MV-4-11 (cell line): ENCODE results near the gene TMEM121B.

ENCODE experiments used
- DNase-seq: peaks from one replicate; lab custom pipeline; 2025; lab: John Stamatoyannopoulos, UW

The TMEM121B gene

GRCh38 chr22:17137861-17138425 lies 16.8 kb upstream of the TMEM121B start:
- no peak for DNase-seq

- no peak for DNase-seq
Observed at GRCh38 chr22:17137170-17137569, 16.0 kb upstream of the TMEM121B start.

- no peak for DNase-seq
Observed at GRCh38 chr22:17135153-17135760, 14.1 kb upstream of the TMEM121B start.

- no peak for DNase-seq
Observed at GRCh38 chr22:17133137-17133536, 12.0 kb upstream of the TMEM121B start.

- no peak for DNase-seq
Observed at GRCh38 chr22:17132112-17132511, 11.0 kb upstream of the TMEM121B start.

GRCh38 chr22:17131686-17132085 lies 10.5 kb upstream of the TMEM121B start:
- DNase-seq, result peak; percentile 54

- DNase-seq, result peak; percentile 18
Observed at GRCh38 chr22:17130199-17130598, 9.0 kb upstream of the TMEM121B start.

GRCh38 chr22:17120711-17121232 lies 388 bp downstream of the TMEM121B start:
- DNase-seq, result no peak

- no peak for DNase-seq
Observed at GRCh38 chr22:17120281-17120680, 879 bp downstream of the TMEM121B start.

GRCh38 chr22:17119481-17120202 lies 1.5 kb downstream of the TMEM121B start:
- DNase-seq, result peak; percentile 63

GRCh38 chr22:17118342-17118741 lies 2.8 kb downstream of the TMEM121B start:
- no peak for DNase-seq

GRCh38 chr22:17117890-17118289 lies 3.3 kb downstream of the TMEM121B start:
- DNase-seq, result peak; percentile 93

GRCh38 chr22:17117400-17117799 lies 3.8 kb downstream of the TMEM121B start:
- DNase-seq, result no peak

- peak; percentile 33 for DNase-seq
Observed at GRCh38 chr22:17116572-17117330, 4.4 kb downstream of the TMEM121B start.

GRCh38 chr22:17115945-17116565 lies 5.1 kb downstream of the TMEM121B start:
- DNase-seq, result peak; percentile 61

GRCh38 chr22:17115236-17115635 lies 5.9 kb downstream of the TMEM121B start:
- DNase-seq, result no peak

- DNase-seq, result no peak
Observed at GRCh38 chr22:17114898-17115235, 6.3 kb downstream of the TMEM121B start.

- DNase-seq, result no peak
Observed at GRCh38 chr22:17114173-17114897, 6.8 kb downstream of the TMEM121B start.

GRCh38 chr22:17113600-17113999 lies 7.6 kb downstream of the TMEM121B start:
- DNase-seq, result no peak

- DNase-seq, result no peak
Observed at GRCh38 chr22:17112491-17113042, 8.6 kb downstream of the TMEM121B start.
